Neural progenitor cell (in vitro differentiated cells): Measurements from ENCODE around the gene LAD1.

ENCODE experiments used
- CTCF ChIP-seq: fragments of 200-600 bp; sonication (generic); IDR thresholded peaks from 2 replicates; pipeline ENCODE4 v1.5.1; 2017; ENCODE audit warnings: antibody characterized with exemption, mild to moderate bottlenecking
- EZH2 ChIP-seq: fragments of 200-600 bp; sonication (generic); IDR thresholded peaks from 2 replicates; pipeline ENCODE4 v1.6.1; 2017; ENCODE audit warnings: antibody characterized with exemption, mild to moderate bottlenecking, moderate library complexity
- EZH2phosphoT487 ChIP-seq: fragments of 200-600 bp; sonication (generic); IDR thresholded peaks from 2 replicates; pipeline ENCODE4 v1.6.1; 2017; ENCODE audit warnings: antibody characterized with exemption

- no peak for TF ChIP-seq CTCF
- no peak for TF ChIP-seq EZH2phosphoT487
- TF ChIP-seq EZH2: no peak
These were observed 35.7 kb downstream of the LAD1 start for GRCh38 chr1:201363467-201363866.
